ENCODE results near the gene FAM98B. TPM values are rescaled to one million over a fixed set of nuclear protein-coding genes. Genes with fewer than 3 reads are reported as not detected.
A peak's percentile ranks its signal among the peaks of the same experiment; 100 is the strongest.

Gene FAM98B
- total and polyA plus RNA-seq, 2 of the 13 experiments (the other 11 are each of a cell fraction or from before 2014, with no cell fraction given), result 3.7 to 4.7 TPM

DNA sequence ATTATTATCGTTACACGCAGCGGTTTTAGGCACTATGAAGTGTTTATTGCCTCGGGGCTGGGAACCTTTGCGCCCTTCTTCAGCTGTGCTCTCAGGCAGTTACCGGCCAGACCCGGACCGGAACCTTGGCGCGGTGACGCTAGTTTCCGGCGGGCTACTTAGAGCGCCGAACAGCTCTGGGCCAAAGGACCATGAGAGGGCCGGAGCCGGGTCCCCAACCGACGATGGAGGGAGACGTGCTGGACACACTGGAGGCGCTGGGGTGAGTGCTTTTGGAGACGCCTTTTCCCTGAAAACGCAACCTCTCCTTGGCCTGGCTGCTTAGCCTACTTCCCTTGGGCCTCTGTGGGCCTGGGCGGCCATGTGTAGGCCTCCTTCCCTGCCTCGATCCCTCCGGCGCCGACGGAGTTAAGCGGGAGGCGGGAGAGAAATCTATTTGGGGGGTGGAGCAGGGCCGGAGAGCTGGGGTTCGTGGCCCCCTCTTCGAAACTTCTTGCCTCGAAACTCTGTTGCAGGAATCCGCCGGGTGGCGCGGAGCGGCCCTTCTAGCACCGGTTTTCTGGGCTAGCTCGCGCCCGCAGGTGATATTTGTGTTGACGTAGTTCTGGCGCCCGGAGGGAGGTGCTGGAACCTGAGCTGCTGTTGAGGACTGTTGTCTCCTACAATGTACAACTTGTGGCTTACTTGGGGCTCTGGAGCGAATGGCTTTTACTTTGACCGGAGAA, at the start of gene FAM98B (continued):
- TF ChIP-seq TCF7L2 (IDR thresholded peaks at IDR 0.05; ENCODE audit: low read depth, low read length) (no peak), ZNF782 (CRISPR knock-in tag; IDR thresholded peaks at IDR 0.05; ENCODE audit: borderline replicate concordance) (no peak), ZNF672 (CRISPR knock-in tag; IDR thresholded peaks at IDR 0.05) (no peak), ZBTB39 (CRISPR knock-in tag; IDR thresholded peaks at IDR 0.05) (0 out of 2 replicates have a peak, but pooled peaks have one; percentile 23), PTBP1 (IDR thresholded peaks at IDR 0.05; ENCODE audit: low read depth, low read length, poor library complexity, severe bottlenecking) (peak; percentile 80), ZNF205 (CRISPR knock-in tag; IDR thresholded peaks at IDR 0.05) (peak; percentile 87), MAFF (IDR thresholded peaks at IDR 0.05; ENCODE audit: low read depth, low read length) (no peak), ARNT2 (CRISPR knock-in tag; IDR thresholded peaks at IDR 0.05; ENCODE audit: low read depth) (peak; percentile 62; the same call in 1 of the 2 replicates), CC2D1A (CRISPR knock-in tag; IDR thresholded peaks at IDR 0.05) (no peak), CENPX (CRISPR knock-in tag; IDR thresholded peaks at IDR 0.05) (no peak), ZNF562 (CRISPR knock-in tag; IDR thresholded peaks at IDR 0.05; ENCODE audit: borderline replicate concordance) (no peak), ZNF160 (CRISPR knock-in tag; IDR thresholded peaks at IDR 0.05) (peak; percentile 61), ZNF431 (CRISPR knock-in tag; IDR thresholded peaks at IDR 0.05; ENCODE audit: borderline replicate concordance, low read depth) (no peak), SOX13 (IDR thresholded peaks at IDR 0.05) (no peak), SOX13 (CRISPR knock-in tag; conservative IDR thresholded peaks at IDR 0.05 in 1 of 2, IDR thresholded peaks at IDR 0.05 in 1 of 2) (peak in 1 of 2 experiments; percentile 58; a peak in 2 of 4 replicates), HBP1 (CRISPR knock-in tag; IDR thresholded peaks at IDR 0.05; ENCODE audit: low read depth) (peak; percentile 91), KAT2B (IDR thresholded peaks at IDR 0.05; ENCODE audit: borderline replicate concordance, low read depth, low read length) (no peak), HNRNPH1 (optimal IDR thresholded peaks at IDR 0.05; ENCODE audit: low read depth, low read length) (no peak), FOXK1 (CRISPR knock-in tag; IDR thresholded peaks at IDR 0.05; ENCODE audit: borderline replicate concordance, low read depth) (peak; percentile 95; the same call in 1 of the 2 replicates), MEIS2 (CRISPR knock-in tag; IDR thresholded peaks at IDR 0.05) (peak; percentile 69; the same call in 1 of the 2 replicates)
- TF ChIP-seq, protein P1, sequence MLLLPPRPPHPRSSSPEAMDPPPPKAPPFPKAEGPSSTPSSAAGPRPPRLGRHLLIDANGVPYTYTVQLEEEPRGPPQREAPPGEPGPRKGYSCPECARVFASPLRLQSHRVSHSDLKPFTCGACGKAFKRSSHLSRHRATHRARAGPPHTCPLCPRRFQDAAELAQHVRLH (CRISPR knock-in tag; IDR thresholded peaks at IDR 0.05; ENCODE audit: borderline replicate concordance, low read depth), result peak; percentile 79; the same call in 1 of the 2 replicates
